Renal pelvis (tissue), 4 donors: Measurements from ENCODE around the gene XRN1. TPM values are rescaled to one million over a fixed set of nuclear protein-coding genes. Genes with fewer than 3 reads are reported as not detected.
"Not testable (repeated sequence)": the region's sequence is repeated elsewhere in the genome, so short reads cannot be mapped to it uniquely, and the experiment has no call there.

Experiments used
- DNase-seq: peaks from one replicate; pipeline ENCODE4 v3.0.0-alpha.2; 2013
- polyA plus RNA-seq, 3 donors: library from polyadenylated mRNA; unstranded; fragments of 120-200 nt; gene quantifications; one replicate each; pipeline ENCODE4 v1.2.1, GENCODE V29; 2013; ENCODE audit not compliant: insufficient read length in 3 of 3

Gene XRN1
- polyA plus RNA-seq, 3 donors: 19.2 to 33.8 (median 28.7) TPM

GRCh38 chr3:142436951-142437585, 10.8 kb downstream of the XRN1 start:
- DNase-seq: no peak

GRCh38 chr3:142434503-142434902, 13.3 kb downstream of the XRN1 start:
- DNase-seq: no peak

- no peak for DNase-seq
Observed at GRCh38 chr3:142433110-142433509, 14.7 kb downstream of the XRN1 start.

GRCh38 chr3:142429582-142429981, 18.3 kb downstream of the XRN1 start:
- DNase-seq: no peak

- DNase-seq: no peak
Observed at GRCh38 chr3:142424754-142425153, 23.1 kb downstream of the XRN1 start.

- DNase-seq: no peak
Observed at GRCh38 chr3:142418926-142419592, 28.8 kb downstream of the XRN1 start.

DNA sequence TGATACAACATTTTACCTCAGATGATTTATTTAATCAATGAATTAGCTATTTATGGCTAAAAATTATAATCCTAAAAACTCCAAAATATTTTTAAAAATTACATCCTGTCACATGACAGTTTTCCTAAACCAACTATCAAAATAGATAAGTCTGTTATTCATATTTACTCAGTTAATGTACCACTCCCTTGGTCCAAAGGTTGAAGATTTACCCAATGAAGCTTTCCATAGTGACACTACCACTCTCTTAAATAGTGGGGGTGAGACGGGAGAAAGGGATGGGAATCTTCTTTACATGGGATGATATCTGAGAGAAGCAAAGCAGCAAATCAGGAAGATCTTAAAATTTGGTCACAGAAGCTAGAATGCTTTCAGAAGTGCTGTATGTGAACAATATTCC, 30.5 kb downstream of the XRN1 start:
- no peak for DNase-seq

- DNase-seq: not testable (repeated sequence)
Observed at GRCh38 chr3:142400537-142400936, 47.3 kb downstream of the XRN1 start.

DNA sequence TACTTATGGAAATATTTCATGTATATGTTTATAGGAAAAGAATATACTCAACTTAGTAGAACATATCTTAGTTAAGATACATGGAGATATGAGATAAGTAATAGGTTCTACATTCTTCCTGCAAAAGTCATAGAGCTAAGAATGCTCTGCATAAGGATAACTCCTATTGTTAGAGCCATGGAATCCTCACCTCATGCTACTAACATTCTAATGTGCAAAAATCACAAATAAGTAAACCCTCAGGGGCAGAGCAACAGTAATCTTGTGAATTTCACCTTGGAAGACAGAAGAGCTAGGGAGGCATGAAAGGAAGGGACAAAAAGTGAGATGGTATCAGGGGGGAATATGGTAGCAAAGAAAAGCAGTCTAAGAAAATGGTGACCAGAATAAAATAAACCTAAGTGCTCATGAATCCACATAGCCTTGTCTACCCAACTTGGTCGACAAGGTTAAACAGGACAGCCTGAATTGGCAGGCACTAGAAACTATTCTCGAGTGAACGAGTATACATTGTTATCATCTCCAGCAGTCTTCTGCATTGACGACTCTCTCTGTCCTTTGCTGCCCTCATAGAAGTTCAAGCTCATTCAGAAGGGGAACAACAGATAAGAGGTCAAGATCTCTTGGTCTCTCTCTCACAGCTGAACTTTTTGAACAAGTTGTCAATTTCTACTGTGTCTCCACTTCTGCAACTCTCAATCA, 52.8 kb downstream of the XRN1 start:
- DNase-seq: no peak

DNA sequence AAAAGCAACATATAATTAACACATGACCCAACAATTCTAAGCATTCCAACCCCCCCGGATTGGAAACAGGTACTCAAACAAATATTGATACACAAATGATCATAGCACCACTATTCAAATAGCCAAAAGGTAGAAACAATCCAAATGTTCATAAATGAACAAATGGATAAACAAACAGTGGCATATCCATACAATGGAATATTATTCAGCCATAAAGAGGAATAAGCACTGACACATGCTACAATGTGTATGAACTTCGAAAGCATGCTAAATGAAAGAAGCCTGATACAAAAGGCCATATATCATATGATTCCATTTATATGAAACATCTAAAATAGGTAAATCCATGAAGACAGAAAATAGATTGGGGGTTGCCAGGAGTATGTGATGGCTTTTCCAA, 62.8 kb downstream of the XRN1 start:
- DNase-seq: no peak

- no peak for DNase-seq
Observed at GRCh38 chr3:142374687-142375086, 73.2 kb downstream of the XRN1 start.

DNA sequence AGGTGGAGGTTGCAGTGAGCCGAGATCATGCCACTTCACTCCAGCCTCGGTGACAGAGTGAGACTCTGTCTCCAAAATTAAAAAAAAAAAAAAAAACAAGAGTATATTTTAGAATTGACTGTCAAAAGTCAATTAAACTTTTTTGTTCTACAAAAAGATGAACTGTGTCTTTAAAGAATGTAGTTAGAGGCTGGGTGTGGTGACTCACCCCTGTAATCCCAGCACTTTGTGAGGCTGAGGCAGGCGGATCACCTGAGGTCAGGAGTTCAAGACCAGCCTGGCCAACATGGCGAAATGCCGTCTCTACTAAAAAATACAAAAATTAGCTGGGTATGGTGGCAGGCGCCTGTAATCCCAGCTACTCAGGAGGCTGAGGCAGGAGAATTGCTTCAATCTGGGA, 78.3 kb downstream of the XRN1 start:
- DNase-seq: not testable (repeated sequence)

DNA sequence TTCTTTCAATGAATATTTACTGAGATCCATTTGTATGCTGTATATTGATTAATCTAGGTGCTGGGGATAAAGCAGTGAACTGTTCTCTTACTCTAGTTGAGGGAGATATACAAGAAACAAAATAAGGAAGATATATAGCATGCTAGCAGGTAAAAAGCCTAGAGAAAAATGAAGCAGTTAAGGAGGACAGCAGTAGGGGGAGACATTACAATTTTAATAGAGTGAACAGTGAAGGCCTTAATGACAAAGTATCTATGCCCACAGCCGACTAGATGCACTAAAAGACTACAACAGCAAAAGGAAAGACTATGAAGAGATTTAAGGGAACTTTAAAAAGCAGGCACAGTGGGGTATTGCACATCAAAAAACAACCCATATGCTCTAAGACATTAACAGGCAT, 81.4 kb downstream of the XRN1 start:
- no peak for DNase-seq

- DNase-seq: no peak
Observed at GRCh38 chr3:142363936-142364467, 83.8 kb downstream of the XRN1 start.

GRCh38 chr3:142363433-142363832, 84.4 kb downstream of the XRN1 start:
- not testable (repeated sequence) for DNase-seq

DNA sequence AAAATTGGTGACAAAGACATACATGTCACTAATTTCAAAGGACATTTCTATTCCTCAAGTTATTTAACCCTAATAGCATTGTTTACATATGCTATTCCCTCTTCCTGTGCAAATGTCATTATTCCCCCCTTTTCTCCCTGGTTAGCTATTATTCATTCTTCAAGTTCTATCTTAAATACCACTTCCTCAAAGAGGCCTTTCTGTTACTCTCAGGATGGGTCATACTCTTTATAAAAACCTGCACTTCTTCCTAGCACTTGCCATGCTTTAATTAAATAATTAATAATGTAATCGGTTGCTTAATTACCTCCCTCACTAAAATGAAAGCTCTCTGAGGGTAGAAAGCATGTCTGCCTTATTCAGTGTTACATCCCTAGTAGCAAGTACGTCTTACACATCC, 88.5 kb downstream of the XRN1 start:
- no peak for DNase-seq

- DNase-seq: no peak
Observed at GRCh38 chr3:142356818-142357217, 91.0 kb downstream of the XRN1 start.

DNA sequence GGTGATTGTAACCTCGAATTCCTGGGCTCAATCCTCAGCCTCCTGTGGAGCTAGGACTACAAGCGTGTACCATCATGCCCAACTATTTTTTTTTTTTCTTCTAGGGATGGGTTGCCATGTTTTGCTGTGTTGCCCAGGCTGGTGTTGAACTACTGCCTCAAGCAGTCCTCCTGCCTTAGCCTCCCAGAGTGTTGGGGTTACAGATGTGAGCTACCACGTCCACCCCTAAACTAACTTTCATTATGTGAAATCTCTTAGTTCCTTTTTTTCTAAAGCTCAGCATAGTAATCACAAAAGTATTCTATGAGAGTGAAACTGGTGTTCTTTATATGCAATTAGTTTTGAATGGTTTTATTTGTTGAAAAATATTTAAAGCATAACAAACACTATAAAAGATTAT, 92.1 kb downstream of the XRN1 start:
- DNase-seq: no peak

- no peak for DNase-seq
Observed at GRCh38 chr3:142354076-142354475, 93.8 kb downstream of the XRN1 start.

DNA sequence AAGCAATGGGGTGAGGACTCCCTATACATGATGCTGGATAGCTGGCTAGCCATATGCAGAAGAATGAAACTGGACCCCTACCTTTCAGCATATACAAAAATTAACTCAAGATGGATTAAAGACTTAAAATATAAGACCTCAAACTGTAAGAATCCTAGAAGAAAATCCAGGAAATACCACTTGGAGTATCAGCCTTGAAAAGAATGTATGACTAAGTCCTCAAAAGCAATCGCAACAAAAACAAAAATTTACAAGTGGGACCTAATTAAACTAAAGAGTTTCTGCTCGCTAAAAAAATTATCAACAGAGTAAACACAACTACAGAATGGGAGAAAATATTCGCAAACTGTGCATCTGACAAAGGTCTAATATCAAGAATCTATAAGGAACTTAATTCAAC, 94.3 kb downstream of the XRN1 start:
- no peak for DNase-seq

DNA sequence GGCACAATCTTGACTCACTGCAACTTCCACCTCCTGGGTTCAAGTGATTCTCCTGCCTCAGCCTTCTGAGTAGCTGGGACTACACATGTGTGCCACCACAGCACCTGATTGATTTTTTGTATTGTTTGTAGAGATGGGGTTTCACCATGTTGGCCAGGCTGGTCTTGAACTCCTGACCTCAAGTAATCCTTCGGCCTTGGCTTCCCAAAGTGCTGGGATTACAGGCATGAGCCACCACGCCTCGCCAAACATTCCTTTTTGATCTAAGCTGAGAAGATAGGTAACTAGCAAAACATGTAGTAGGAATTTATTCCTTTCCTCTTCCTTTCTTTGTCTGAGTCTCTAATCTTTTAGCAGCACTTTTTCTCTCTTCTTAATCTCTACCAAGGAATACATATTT, 95.1 kb downstream of the XRN1 start:
- not testable (repeated sequence) for DNase-seq

DNA sequence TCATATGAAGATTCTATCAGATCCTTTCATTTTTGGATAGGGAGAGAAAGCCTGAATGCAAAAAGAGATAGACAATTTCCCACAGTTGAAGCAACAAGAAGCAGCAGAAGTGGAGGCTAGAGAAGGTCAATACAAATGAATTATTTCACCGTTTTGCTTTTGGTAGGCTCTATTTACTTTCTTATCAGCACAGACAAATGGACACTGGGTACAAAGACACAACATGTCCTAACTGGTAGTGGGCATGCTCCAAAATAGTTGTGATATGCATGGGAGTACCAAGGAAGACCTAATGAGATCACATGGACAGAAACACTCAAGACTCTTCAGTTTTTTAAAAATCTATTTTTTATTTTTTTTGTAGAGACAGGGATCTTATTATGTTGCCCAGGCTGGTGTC, 99.4 kb downstream of the XRN1 start:
- no peak for DNase-seq

- DNase-seq: no peak
Observed at GRCh38 chr3:142337994-142338393, 109.8 kb downstream of the XRN1 start.
